Effector CD8-positive, alpha-beta T cell (primary cell): Measurements from ENCODE around the gene CBX4.

ENCODE experiments used
- DNase-seq: peaks from one replicate; lab custom pipeline; 2025; lab: John Stamatoyannopoulos, UW

The CBX4 gene

GRCh38 chr17:79830303-79830702 lies 8.9 kb downstream of the CBX4 start:
- DNase-seq: no peak

- no peak for DNase-seq
Measured at GRCh38 chr17:79829457-79829856, 9.8 kb downstream of the CBX4 start.

- no peak for DNase-seq
Measured at GRCh38 chr17:79829004-79829403, 10.2 kb downstream of the CBX4 start.

GRCh38 chr17:79826841-79827578 lies 12.2 kb downstream of the CBX4 start:
- no peak for DNase-seq

GRCh38 chr17:79826204-79826680 lies 13.0 kb downstream of the CBX4 start:
- no peak for DNase-seq

- no peak for DNase-seq
Measured at GRCh38 chr17:79825580-79825921, 13.7 kb downstream of the CBX4 start.

- no peak for DNase-seq
Measured at GRCh38 chr17:79824893-79825579, 14.2 kb downstream of the CBX4 start.

- no peak for DNase-seq
Measured at GRCh38 chr17:79824234-79824633, 15.0 kb downstream of the CBX4 start.

GRCh38 chr17:79822583-79823124 lies 16.6 kb downstream of the CBX4 start:
- no peak for DNase-seq

GRCh38 chr17:79821331-79822095 lies 17.7 kb downstream of the CBX4 start:
- no peak for DNase-seq

GRCh38 chr17:79820959-79821330 lies 18.3 kb downstream of the CBX4 start:
- DNase-seq: no peak

GRCh38 chr17:79819534-79820276 lies 19.5 kb downstream of the CBX4 start:
- DNase-seq: no peak

- DNase-seq: no peak
Measured at GRCh38 chr17:79819085-79819484, 20.2 kb downstream of the CBX4 start.

- DNase-seq: no peak
Measured at GRCh38 chr17:79818026-79818758, 21.0 kb downstream of the CBX4 start.

GRCh38 chr17:79815836-79816461 lies 23.3 kb downstream of the CBX4 start:
- no peak for DNase-seq

GRCh38 chr17:79814974-79815835 lies 24.0 kb downstream of the CBX4 start:
- no peak for DNase-seq

GRCh38 chr17:79814127-79814973 lies 24.9 kb downstream of the CBX4 start:
- no peak for DNase-seq

GRCh38 chr17:79813297-79814126 lies 25.7 kb downstream of the CBX4 start:
- DNase-seq: no peak
